MV-4-11 (cell line): ENCODE data around the gene DYDC2.
"Not testable (repeated sequence)": the region's sequence is repeated elsewhere in the genome, so short reads cannot be mapped to it uniquely, and the experiment has no call there.

Experiments
- DNase-seq: peaks from one replicate; lab custom pipeline; 2025; lab: John Stamatoyannopoulos, UW

The DYDC2 gene

DNA sequence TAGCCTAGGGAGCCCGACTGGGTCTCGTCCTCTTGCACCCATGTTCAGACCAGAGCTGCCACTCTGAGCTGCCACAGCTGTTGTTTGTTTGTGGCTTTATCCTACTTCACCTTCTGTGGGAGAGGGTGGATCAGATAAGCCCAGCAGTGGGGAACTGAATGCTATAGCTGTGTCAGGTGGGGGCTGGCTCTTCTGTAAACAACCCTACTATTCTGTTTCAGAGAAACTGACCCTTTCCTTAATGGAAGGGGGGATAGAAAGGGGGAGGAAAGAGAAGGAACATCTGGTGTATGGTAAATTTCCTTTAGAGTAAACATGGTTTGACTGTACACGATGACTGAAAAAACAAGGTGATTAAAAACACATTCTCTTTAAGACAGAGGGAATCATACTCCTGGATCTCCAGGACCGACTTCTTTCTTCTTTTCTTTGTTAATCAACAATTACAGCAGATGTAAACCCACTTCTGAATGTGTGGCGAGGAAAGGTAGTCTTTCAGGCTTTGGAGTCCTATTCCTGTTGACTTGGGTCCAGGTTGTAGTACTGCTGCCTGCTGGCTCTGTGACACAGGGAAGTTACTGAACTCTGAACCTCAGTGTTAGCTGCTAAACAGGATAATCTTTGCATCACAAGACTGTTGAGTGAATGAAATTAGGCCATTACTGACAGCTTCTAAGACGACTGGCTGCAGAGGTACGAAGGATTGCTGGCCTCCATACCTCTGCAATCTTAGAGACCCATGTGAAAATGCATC, 57.7 kb downstream of the DYDC2 start:
- no peak for DNase-seq

DNA sequence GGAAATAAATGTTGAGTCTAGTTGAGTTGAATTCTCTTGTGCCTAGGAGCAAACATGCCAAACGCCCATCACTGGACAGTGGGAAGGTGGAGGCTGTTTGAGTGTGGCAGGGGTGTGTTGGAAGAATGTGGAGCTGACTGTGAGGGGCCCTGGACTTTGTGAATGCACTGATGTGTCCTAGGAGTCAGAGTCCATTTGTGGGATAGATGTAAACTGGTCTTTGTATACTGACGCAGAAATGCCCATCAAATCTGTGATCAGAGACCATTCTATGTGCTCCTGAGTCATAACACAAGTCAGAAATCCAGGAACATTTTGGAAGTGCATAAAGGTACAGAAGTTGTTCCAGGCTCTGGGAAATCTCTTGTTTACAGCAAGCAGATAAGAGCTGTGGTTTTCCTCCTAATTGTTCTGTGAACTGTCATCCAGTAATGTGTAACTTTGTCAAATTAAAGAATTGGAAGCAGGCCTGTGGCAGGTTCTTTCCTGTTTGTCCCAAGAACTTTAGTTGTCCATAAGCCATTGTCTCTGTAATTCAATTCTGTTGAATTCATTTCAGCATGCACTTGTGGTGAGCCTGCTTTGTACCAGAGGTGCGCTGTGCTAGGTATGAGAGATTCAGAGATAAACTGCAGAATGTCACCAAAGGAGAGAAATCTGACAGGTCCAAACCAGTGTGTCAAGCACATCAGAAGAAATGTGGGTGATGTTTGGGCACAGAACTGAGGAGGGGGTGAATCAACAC, 59.3 kb downstream of the DYDC2 start:
- no peak for DNase-seq

DNA sequence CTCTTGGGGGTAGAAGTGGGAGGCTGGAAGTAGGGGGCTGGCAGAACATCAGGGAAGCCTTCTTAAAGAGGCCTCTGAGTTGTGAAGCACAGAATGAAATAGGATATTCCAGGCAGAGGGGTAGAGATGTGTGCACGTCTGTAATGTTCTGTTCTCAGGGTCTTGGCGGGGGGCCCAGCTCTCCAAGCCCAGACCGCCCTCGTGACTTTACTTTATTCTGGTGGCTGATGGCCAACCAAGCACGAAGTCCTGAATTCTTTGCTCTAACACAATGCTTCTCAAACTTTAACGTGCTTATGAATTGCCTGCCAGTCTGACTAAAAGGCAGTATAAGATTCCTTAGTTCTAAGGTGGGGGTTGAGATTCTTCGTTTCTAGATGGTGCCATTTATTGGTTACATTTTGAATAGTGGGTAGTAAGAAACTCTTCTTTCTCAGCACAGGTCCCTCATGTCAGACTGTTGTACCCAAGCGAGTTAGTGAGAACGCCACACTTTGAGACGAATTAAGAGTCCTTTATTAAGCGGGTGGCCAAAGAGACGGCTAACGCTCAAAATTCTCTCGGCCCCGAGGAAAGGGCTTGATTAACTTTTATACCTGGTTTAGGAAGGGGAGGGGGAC, 60.0 kb downstream of the DYDC2 start:
- no peak for DNase-seq

DNA sequence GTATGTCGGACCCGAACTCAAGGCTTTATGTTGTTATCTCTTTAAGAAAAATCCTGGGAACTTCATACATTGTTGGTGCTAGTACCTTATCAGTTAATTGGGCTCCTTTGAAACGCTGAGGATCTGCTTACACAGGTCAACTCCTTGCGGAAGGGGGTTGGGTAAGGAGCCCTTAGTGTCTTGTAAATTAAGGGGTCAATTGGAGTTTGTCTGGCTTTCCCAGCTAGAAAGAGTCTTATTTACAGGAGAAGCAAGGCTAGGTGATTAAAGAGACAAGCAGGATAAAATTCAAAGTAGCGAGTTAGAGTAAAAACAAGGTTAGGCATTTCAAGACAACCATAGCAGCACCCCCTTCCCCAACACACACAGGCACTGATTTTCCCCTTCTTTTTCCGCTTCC, 60.7 kb downstream of the DYDC2 start:
- not testable (repeated sequence) for DNase-seq
